CD4-positive, alpha-beta T cell treated with Interferon alpha-2 for 1 hour (primary cell): ENCODE results near the gene GPC6.

Source experiments
- DNase-seq, 2 donors: peaks; one replicate each; pipeline ENCODE4 v3.0.0-alpha.2; 2020 to 2022

Gene GPC6

DNA sequence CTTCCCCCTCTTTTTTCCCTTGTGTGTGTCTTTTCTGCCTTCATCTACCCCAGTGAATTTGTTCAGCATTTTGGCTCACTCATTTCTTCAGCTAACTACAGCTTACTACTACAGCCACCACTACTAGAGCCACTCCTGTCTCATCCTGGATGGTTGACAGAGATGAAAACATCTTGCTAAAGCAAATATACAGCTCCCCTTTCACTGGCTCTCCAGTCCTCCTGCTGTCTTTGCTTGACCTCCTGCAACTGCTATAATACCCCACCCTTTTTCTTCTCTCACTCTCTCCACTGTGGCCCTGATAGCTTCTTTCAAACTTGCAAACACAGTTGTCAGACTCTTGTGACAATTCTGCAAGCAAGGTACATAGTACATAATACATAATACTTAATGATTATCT lies 729.3 kb downstream of the GPC6 start:
- DNase-seq = no peak

DNA sequence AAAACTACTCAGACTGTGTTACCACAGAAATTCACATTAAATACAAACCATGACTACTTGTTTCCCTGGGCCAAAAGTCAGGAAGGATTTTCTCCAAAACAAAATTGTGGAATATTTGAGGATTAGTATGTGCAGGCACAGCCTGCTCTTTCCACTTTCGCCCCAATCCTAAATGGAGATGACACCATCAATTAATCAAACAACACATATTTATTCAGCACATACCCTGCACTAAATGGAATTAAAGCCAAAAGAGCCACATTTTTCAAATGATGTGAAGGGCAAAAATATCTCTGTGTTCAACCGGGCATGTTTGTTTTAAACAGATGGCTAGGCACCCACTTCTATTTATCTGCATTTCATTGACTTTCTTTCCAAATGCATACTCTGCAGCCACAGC lies 729.8 kb downstream of the GPC6 start:
- no peak for DNase-seq

DNA sequence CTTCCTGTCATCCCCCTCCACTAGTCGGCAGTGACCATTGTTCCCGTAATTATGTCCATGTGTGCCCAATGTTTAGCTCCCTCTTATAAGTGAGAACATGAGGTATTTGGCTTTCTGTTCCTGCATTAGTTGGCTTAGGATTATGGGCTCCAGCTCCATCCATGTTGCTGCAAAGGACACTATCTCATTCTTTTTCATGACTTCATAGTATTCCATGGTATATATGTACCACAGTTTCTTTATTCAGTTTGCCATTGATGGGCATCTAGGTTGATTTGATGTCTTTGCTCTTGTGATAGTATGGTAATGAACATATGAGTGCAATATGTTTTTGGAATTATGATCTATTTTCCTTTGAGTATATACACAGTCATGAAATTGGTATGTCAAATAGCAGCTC lies 730.8 kb downstream of the GPC6 start:
- DNase-seq = no peak

DNA sequence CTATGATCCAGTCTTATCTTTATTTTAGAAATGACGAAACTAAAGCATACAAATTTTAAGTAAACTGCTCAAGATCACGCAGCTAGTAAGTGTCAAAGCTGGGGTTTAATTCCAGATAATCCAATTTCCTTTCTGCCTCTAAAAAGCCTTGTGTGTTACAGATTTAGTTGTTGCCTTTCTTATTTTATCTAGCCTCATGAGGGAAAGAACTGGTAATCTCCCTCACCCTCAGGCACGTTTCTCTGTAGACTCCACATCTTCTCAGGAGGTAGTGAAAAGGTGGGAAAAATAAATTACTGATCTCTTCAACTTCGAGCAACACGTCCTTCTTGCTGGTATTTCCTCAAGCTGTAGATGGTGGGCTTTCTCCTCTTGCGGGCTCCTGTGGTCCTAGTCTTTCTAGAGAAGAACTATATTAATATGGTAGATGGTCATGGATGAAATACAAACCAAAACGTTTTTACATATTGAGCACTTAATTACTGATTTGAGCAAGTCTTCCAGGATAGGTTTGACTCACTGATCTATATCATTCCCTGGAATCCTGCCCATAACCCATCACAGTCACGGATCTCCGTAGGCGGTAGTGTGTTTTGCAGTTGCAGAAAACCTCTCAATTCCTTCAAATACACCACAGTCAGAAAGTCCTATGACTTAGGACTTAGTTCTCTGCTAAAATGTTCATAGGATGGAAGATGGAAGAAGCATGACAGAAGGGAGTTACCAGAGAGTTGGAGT lies 733.4 kb downstream of the GPC6 start:
- DNase-seq = no peak

DNA sequence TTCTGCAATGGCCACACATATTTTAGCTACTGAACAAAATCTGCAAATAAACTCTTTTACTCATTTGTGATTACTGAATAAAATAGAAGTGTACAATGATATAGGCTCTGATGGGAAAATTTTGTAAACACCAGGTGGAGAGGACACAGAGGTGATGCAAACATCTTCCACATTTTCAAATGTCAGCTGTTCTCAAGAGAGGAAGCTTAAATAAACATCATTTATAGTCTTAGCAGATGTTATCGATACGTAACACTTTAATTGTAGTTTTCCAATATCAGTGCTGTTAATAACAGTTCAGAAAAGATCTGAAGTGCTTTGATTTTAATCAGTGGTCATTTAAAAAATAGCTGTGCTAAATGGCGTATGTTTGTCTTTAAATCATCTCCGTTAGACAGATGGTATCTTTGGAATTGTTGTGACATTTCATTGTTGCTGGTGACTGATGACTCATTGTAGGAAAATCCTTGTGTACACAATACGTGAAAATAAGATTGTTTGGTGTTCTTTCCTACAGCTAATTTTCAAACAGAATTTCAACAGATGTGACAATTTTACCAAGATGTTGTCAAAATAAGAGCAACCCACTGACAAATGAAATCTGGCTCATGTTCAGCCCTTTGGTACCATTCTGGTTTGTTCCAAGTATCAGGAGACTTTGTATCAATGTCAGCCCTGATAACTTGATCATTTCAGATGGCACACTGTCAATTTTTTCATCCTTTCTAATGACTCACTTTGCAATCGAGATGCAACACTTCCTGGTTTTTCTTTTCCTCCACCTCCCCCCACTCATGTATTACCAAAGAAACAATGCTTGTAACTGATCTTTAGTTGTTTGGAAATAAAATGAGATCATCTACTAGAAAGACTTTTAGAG lies 736.9 kb downstream of the GPC6 start:
- DNase-seq = no peak

DNA sequence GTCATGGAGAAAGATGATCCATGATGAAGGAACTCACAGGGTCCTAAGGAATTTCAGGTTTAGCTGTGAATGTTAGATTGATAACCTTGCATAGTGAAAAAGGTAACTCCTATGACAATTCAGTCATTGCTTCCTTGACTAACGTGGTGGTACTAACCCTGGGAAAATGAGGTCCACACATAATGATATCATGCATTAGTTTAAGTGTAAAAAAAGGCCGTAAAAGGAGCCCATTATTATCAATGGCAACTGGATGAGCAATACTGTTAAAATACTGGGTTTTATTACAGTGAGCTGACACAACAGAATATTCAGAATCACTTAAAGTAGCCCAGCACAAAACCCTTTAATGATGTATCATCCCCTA lies 737.5 kb downstream of the GPC6 start:
- DNase-seq = no peak

DNA sequence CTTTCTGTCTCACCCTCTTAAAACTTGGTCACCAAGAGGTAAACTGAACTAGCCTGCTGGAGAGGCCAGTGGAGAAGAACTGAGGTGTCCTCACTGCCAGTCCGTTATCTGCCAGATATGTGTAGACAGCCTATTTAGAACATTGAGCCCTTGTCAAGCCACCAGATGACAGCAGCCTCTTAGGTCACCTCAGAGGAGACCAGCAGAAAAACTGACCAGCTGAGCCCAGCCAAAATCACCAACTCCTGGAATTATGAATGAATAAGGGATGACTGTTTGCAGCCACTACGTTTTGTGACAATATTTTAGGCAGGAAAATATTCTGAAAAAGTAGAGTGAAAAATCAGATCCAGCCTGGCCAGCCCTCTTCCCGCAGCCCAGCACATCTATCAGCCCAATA lies 739.0 kb downstream of the GPC6 start:
- DNase-seq = no peak

DNA sequence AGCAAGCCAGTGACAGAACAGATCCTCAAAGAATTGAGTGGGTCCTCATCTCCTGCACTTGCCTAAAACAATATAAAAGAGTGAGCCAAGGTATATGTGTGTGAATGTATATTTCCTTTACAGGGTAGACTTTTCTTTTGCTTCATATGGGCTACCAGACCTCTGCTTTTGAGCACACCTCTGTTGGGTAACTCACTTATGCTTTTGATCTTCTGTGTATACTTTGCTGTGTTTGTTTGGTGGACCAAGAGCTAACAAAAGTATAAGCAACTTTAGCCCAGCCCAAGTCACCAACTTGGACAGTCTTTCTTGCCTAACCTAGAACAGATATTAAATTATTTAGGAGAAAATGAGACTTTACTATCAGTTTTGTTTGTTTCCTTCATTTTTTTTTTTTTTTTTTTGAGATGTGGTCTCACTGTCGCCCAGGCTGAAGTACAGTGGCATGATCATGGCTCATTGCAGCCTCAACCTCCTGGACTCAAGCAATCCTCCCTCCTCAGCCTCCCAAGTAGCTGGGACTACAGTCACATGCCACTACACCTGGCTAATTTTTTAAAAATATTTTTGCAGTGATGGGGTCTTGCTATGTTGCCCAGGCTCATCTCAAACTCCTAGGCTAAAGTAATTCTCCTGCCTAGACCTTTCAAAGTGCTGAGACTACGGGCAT lies 739.8 kb downstream of the GPC6 start:
- DNase-seq = no peak

DNA sequence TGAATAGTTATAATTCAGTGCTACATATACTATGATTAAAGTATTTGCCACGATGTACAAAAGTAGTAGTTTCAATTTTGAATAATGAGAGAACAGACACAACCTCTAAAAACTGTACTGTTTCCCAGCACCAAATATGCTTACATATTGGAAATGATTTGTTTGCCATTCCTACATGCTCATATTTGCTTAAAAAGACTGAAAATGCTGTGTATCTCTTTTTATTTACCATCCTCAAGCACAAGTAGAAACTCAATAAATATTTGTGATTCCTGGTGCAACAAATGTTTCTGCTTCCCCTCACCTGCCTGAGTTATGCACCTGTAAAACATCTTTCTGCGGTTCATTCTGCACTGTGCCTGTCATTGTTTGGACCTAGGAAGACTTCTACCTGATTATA lies 740.7 kb downstream of the GPC6 start:
- DNase-seq = no peak

DNA sequence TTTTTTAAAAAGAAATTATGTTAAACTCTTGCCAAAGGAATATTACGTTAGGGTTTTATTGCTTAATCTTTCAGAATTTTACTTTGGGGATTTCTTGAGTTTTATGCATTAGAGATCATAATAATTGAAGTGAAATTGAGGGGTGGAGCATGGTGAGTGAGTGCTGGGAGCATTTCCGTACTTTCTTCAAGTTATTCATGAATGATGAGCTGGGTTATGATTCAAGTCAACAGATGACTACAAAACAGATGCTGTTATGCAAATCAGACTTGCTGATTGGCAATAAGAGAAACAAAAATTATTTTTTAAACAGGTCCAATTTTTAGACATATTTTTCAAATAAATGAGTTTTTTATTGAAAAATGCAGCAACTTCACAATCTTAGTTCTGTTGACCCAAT lies 748.6 kb downstream of the GPC6 start:
- no peak for DNase-seq

DNA sequence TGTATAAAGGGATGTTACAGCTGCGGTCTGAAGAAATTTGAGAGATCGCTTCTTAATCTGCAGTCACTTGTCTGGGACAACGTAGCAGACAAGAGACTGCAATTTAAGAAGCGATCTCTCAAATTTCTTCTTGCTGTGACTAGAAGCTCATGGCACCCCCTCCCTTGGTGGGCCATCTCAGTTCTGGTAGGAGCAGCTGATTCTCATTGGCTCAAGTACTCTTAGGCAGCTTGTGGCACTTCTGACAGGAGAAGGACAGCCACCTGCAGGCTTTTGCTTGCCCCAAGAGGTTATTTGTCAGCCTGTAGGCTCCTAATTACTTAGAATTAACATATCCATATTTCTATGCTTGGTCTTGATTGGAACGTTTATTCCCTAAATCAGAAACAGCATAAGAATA lies 749.9 kb downstream of the GPC6 start:
- DNase-seq = no peak

DNA sequence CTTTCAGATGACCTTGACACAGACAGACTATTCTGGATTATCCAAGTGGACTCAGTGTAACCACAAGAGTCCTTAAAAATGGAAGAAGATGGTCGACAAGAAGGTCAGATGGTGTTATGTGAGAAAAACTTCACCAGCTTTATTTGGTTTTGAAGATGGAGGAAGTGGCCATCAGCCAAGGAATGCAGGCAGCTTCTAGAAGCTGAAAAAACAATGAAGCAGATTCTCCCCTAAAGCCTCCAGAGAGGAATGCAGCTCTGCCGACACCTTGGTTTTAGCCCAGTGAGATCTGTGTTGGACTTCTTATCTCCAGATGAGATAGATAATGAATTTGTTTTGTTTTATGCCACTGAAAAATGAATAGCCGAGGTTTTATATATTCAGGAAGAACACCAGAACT lies 751.4 kb downstream of the GPC6 start:
- DNase-seq = no peak

DNA sequence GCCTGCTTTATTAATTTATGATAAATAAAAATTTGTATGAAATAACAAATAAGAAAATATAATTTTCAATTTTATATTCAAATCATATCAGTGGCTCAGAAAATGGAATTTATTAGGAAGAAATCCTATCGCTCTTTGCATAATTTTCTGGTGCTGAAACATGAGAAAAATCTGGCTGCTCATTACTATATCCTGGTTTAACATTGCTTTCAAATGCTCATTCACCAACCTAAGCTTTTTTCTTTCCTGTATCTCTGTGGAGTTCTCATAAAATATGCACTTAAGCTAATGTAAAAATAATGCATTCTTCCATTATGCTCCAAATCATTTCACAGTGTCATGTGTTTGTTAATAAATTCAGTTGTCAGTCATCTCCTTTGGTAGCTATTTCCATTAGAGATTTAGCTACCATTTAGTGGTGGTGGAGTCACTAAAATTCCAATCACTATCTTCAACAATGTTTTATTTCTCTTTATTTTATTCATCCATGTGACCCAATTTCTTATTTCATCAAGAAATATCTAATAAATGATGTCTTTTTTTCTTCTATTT lies 754.9 kb downstream of the GPC6 start:
- no peak for DNase-seq

DNA sequence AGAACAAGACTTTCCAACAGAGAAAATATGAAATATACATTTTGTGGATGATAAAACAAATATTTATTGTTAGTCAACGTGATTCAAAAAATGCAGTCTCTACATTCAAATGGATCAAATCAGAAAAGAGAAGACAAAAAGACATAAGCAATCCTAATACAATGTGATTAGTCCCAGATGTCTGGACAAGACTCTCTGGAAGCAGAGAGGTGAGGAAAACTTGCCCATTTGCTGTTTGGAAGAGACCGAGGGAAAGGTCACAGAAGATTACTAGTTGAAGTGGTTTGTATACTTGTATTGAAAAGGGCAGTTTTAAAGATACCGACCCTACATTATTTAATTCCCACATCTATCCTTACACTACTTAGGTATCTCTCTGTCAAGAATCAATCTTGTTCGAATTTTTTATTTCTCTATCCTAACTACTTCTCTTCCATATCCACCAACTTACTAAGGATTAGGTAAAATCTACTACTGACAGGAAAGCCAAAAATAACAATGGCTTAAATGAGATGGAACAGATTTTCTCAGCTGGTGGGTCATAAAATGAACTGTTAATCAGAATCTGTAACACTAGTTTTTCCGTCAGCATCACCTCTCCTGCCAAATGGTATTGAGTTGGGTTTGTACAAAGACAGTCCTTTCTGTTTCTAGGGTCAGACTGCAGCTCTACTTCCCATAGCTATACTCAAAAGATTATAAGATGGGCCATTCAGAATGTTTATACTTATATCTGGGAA lies 755.7 kb downstream of the GPC6 start:
- DNase-seq = no peak

DNA sequence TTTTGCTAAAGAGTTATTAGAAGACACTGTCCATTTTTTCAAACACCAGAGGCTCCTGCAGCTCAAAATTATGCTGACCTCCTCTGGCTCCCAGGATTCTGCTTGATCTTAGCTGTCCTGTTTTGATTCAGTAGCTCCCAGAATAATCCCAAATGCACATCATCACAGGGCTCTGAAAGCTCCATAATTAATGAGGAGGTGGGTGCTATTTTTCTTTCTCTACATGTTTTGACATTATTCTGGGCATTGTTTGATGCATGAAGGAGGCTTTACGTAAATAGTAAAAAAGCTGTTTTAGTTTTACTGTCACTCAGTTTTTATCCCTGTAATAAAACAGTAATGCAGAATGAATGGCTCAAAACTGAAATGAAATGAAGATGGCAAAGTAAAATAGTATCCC lies 757.4 kb downstream of the GPC6 start:
- DNase-seq = no peak

DNA sequence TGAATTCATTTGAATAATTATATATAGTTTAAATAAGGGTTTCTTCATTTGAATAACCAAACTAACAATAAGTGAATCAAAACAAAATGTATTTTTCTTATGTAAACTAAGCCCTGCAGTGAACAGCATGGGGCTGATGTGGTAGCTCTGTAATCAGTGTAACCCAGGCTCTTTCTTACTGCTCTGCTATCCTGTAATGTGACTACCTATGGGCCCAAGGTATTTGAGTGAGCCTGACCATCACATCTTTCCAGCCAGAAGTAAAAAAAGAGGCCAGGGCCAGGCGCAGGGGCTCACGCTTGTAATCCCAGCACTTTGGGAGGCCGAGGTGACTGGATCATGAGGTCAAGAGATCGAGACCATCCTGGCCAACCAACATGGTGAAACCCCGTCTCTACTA lies 758.3 kb downstream of the GPC6 start:
- DNase-seq = no peak

DNA sequence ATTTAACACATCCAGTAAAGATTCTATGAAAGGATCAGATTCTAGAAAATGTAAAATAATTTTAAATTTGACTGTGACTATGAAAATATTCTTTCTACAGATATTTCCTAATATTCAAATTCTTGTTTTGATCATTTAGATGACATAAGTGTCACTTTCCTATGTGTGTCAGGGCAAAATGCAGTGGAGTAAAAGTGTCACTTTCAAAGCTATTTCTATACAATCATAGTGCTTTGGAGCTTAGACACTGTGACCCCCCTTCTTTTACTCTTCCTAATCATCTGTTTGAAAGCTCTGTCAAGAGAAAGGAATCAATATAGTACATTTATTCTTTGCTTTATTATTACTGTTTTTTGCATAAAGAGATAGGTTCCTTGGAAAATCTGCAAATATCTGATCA lies 760.9 kb downstream of the GPC6 start:
- DNase-seq = no peak

DNA sequence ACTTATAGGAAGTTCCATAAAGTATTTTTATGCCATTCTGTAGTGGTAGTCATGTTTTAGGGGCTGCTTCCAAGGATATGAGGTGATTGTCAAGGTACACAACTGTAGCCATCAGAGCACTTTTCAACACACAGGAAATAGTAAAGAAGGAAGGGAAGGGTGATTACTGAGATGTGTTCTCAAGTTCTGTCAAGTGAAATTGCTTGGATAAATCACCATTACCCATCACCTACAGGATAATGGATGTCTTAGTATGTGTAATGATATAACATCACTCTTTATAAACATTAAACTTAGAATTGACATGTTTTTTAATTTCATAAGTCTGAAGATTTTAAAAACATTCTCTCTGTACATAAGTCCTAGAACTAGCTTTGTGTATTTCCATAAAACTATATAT lies 765.0 kb downstream of the GPC6 start:
- DNase-seq = no peak

DNA sequence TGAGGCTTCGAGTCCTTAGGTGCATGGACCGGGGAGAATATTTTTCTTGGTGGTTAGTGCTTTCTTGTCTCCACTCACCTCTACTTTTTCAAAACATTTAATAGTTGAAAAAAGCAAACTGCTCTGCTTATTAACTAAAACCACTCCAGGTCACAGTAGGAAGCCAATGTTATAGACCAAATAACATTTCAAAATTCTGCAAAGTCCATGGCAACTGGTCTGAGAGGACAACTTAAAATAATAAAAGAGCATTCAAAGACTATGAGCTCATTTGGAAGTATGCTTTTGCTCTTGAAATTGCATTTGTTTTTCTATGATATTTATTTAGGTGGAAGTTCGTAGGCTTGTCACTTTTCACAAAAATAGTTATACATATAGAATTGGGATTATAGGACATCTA lies 769.9 kb downstream of the GPC6 start:
- no peak for DNase-seq

DNA sequence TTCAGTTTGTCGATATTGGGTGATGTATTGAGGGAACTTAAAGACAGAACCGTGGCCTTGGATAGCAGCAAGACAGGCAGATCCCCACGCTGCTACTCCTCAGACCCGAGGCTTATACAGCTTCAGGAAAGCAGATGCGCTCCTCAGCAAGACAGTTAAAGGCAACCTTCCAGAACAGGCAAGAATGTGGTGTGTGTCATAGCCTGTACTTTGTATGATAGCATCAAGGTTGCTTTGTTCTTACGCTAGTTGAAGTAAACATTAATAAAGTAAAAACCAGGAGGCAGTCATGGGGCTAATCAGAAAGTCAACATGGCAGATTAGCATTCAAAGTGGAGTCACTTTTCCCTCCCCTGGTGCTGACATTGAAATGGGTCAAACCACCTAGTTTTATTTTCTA lies 779.7 kb downstream of the GPC6 start:
- no peak for DNase-seq

DNA sequence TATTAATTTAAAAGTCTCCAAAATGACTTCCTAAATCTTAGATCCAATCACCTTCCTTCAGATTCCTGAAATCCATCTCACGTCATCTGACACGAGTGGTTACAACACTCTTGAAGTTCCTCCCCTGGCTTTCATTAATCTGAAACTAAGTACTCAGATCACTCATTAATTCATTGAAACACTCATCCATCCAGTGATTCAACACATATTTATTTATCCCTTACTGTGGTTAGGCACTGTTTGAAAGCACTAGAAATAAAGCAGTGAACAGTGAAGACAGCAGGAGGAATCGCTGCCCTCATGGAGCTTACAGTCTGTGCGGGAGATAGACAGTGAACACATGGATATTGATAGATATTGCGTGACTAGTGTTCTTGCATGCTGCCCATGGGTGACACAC lies 780.5 kb downstream of the GPC6 start:
- no peak for DNase-seq

DNA sequence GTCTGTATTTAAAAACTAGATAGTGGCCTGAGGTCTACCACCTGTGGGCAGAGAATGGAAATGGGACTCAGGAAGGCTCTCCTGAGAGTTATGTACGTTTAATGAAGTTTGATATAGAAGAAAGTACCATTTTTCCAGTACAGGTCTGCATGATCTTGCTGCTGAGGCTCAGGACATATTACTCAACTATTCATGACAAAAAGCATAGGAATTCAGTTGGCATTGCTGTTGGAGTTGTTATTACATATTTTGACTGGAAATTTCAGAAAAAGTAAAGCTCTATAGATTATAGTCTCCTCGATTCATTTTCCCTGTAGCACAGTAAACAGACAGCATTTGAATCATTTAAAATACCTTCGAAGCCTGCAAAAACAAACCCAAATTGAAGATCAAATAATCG lies 783.1 kb downstream of the GPC6 start:
- DNase-seq = no peak

DNA sequence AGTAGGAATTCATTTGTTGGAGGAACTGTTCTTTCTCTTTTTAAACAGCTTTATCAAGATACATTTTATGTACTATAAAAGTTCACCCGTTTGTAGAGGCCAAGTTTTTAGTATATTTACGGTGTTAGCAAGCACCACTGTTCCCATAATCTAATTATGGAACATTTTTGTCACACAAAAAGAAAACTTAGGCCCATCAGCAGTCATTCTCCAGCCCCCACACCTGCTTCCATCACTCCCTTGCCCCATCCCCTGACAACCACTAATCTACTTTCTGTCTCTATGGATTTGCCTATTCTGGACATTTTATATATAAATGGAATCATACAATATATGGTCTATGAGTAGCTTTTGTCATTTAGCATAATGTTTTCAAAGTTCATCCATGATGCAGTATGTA lies 787.9 kb downstream of the GPC6 start:
- no peak for DNase-seq
